ENCODE data around the gene GOLGA7B.

GOLGA7B gene

GRCh38 chr10:97849687-97850402 is at the start of gene GOLGA7B:
GOLGA7B (plus strand) TSS chr10:97849843; CDS start chr10:97850304, 461 bp downstream.
- DNase-seq = peak; percentile 16

DNA sequence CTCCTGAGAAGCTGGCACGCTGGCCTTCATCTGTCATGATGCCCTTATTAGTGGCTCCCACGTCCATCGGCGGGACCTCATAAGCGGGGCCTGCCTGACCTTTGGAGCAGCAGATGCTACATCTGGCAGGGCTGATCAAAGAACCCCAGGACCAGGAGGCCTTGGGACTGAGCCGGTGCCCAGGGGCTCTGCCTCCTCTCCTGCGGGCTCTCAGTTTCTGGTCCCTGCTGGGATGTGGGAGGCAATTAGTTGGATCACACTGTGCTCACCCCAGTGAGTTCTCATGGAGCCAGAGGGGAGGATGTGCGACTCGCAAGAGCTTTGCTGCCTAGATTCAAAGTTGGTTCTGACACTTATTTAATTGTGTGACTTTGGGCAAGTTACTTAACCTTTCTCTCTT is 49.2 kb upstream of the GOLGA7B start:
- DNase-seq = no peak

- DNase-seq = no peak
Observed at GRCh38 chr10:97801422-97801821, 48.2 kb upstream of the GOLGA7B start.

DNA sequence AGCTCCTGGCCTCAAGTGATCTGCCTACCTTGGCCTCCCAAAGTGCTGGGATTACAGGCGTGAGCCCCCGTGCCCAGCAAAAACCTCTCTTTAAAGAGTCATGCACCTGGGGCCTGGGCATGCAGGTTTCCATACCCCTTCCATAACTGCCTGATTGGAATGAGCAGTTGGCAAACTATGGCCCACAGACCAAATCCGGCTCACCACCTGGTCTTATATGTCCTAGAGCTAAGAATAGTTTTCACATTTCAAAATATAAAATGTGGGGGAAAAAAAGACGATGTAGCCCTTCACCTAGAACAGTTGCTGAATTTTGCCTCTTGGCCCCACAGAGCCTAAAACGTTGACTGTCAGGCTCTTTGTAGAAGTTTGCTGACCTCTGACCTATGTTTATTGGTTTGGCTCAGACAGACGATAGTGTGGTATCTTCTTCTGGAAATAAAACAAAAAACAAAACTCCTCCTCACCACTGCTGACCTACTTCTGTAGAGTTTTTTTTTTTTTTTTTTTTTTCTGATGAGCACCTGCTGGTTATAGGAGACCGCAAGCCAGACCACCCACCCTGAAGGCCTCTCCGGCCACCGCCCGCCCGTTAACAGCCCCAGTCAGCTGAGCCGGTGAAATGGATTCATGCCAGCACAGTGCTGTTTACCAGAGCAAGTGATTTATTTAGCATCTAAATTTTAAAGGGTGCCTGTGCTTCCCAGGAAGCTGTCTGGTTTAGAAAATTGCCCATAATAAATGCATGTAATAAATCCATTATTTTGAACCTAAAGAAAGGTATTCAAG is 44.4 kb upstream of the GOLGA7B start:
- no peak for DNase-seq

GRCh38 chr10:97805949-97806348 is 43.7 kb upstream of the GOLGA7B start:
- DNase-seq = no peak

DNA sequence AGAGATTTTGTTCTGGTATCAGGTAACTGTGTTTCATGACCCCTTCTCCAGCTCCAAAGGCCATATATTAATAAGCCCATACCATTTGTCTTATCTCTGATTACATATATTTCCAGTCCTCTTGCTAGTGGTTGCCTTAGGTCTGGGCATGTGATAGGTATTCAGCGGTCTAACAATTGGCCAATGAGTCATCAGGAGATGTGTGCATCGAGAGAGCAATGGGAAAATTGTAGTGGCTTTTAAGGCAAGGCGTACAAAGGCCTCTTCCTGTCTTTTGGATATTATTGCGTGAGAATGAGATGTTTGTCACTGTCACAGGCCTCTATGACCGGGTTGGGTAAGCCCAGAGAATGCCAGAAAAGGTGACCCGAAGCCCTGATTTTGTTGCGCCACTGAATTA is 39.2 kb upstream of the GOLGA7B start:
- DNase-seq = peak; percentile 6

DNA sequence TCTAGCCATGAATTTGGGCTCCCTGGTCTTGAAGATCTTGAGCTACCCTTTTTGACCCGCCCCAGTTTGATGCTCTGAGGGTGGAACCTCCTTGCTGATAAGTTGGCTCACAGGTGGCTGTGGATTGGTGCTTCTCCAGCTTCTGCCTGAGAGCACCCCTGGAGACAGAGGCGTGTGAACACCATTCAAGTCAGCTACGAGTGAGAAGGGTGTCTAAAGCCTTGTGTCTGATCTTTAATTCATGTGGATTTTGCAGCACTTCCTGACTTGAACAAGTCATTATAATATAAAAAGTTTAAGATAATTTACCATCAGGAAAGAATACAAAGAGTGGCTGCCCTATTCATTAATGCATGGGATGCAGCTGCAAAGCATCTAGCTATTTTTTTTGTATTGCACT is 37.7 kb upstream of the GOLGA7B start:
- no peak for DNase-seq

DNA sequence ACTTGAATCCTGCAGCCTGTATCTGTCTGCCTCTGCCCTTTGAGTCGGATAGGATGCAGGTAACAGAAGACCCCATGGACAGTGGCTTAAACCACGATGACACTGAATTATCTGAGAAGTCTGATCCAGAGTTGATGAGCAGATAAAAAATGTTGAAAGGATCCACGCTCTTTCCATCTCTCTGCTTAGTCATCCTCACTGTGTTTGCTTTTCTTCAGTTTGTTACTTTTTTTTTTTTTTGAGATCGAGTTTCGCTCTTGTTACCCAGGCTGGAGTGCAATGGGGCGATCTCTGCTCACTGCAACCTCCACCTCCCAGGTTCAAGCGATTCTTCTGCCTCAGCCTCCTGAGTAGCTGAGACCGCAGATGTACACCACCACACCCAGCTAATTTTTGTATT is 36.9 kb upstream of the GOLGA7B start:
- no peak for DNase-seq

- no peak for DNase-seq
Observed at GRCh38 chr10:97813311-97813710, 36.3 kb upstream of the GOLGA7B start.

- no peak for DNase-seq
Observed at GRCh38 chr10:97814996-97815395, 34.6 kb upstream of the GOLGA7B start.

- DNase-seq = no peak
Observed at GRCh38 chr10:97816609-97817008, 33.0 kb upstream of the GOLGA7B start.

DNA sequence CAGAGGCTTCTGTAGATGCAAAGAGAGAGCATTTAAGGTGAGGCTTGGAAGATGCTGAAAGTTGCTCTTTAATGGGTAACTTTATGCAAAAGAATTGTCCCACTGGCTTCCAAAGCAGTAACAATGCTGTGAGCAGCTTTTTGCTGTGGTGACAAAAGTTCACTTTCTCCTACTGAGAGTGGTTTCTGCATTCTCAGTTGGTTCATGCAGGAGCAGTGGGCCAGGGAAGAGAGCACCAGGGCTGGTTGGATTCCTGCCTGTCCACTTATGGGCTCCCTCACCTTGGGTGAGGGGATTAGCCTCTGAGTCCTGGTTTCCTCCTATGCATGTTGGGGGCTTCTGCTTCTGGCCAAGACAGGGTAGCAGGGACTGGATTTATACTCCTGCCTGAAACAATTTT is 31.1 kb upstream of the GOLGA7B start:
- DNase-seq = no peak

DNA sequence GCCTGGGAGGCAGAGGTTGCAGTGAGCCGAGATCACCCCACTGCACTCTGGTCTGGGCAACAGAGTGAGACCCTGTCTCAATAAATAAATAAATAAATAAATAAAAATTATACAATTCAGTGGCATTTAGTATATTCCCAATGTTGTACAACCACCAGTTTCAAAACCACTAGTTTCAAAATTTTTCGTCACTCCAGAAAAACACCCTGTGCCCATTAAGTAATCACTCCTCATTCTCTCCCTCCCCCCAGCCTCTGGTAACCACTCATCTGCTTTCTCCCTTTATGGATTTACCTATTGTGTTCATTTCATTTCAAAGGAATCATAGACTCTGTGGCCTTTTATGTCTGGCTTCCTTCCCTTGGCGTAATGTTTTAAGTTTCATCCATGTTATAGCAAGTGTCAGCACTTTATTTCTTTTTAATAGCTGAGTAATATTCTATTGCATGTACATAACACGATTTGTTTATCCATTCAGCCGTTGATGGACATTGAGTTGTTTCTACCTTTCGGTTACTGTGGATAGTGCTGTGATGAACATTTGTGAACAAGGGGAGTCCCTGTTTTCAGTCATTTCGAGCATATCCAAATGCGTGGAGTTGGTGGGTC is 29.4 kb upstream of the GOLGA7B start:
- DNase-seq = no peak

DNA sequence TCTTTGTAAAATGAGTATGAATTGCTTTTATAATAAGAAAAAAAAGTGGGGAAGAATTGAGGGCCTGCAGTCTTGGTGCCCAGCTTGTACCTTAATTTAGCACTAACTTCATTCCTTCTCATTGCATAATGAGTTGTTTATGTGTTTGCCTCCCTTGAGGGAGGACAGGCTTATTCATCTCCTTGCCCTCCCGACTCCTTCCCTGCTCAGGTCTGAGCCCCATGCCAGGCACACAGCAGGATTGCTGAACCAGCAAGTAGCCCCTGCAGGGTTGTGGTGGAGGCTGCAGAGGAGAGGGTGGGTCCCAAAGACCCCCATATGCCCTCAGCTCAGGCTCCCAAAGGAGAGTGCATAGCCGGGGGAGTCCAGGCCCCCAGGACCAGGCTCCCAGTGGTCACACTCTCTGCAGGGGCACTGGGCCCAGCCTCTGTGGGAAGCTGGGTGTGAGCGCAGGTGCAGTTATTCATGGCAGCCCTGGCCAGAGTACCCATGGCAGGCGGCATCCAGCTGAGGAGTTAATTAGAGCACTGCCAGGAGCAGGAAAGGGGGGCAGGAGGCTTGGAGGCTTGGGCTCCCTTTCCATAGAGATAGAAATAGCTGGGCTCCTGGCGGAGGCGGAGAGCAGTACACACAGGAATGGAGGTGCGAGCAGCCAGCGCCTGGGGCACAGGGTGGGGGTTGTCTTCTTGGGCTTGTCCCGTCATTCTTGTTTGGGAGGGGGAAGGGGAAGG is 28.2 kb upstream of the GOLGA7B start:
- DNase-seq = no peak

DNA sequence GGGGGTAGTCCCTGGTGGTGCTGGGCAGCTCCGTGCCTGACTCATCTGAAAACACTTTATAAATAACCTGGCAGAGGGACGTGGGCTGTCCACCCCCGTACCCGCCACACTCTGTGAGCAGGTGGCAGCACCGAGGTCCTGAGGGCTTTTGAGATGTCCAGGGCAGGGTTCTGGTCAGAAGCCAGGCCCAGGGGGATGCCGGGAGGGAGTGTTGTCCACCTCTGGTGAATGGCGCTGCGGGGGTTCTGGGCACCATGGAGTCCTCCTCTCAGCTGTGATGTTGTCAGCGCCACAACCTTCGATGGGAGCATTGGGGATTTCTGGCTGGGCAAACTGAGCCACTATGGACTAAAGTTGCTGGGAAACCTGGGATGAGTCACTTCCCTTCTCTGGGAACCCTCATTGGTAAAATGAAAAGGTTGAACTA is 27.4 kb upstream of the GOLGA7B start:
- DNase-seq = no peak

DNA sequence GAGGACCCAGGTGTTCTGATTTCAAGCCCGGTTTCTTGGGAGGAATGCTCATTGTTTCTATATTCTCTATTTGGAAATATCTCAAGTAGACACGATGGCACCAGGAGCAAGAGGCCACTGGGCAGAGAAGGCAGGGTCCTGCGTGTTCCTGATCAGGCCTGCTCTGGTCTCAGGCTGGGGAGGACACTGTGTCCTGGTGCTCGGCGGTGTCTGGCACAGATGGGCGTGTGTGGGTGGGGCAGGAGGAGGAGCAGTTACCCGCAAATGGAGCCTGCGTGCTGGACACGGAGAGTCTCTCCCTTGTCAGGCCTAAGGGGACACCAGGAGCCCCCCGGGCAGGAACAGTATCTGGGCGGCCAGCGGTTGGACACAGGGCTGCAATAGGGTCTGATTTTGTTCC is 25.9 kb upstream of the GOLGA7B start:
- no peak for DNase-seq

- DNase-seq = no peak
Observed at GRCh38 chr10:97825020-97825760, 24.5 kb upstream of the GOLGA7B start.

GRCh38 chr10:97826892-97827291 is 22.8 kb upstream of the GOLGA7B start:
- no peak for DNase-seq

DNA sequence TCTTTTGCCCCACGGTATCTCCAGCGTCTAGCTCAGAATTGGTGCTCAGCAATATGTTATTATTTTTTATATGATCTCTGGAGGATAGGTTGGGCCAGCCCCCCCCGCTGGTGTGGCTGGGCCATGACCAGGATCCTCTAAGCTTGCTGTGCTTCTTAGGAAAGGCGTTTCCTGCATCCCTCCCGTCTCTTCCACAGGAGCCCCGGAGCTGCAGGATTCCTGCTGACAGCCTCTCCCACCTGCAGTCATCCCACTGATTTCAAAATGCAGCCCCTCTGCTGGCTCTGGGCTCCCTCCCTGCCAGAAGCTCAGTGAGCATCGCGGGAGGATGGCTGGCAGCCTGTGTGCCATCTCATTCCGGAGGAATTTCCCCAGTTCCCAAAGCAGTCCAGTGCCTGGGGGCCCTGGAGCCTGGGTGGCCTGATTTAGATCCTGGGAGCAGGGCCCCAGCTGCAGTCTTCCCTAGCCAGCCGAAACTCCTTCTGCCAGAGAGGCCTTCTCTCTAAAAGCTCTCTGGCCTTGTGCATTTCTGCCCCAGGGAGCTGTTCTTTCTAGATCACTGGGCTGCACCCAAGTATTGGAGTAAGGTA is 21.8 kb upstream of the GOLGA7B start:
- no peak for DNase-seq

GRCh38 chr10:97828721-97829120 is 20.9 kb upstream of the GOLGA7B start:
- no peak for DNase-seq

DNA sequence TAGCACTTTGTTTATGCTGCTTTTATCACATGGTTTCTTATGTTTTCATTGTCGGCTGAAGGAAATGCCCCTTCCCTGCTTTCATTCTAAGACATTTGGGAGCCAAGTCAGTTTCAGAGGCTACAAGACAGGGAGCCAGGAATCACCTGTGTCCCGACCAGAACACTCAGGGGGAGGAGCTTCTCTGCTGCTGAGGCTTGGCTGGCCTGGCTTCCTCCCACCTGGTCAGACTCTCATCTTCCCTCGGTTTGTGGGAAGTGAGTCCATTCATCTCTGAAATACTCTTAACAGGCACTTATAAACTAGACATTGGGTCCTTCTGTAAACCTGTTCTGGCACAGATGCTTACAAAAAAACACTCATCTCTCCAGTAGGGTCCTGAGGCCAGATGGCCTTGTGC is 19.6 kb upstream of the GOLGA7B start:
- no peak for DNase-seq

- no peak for DNase-seq
Observed at GRCh38 chr10:97831259-97831658, 18.4 kb upstream of the GOLGA7B start.

Data from fibroblast of upper back skin (primary cell).